Measurements from ENCODE around the gene IL31. TPM values are rescaled to one million over a fixed set of nuclear protein-coding genes. Genes with fewer than 3 reads are reported as not detected.

Gene IL31
- total and polyA plus RNA-seq, 4 donors, result not detected

DNA sequence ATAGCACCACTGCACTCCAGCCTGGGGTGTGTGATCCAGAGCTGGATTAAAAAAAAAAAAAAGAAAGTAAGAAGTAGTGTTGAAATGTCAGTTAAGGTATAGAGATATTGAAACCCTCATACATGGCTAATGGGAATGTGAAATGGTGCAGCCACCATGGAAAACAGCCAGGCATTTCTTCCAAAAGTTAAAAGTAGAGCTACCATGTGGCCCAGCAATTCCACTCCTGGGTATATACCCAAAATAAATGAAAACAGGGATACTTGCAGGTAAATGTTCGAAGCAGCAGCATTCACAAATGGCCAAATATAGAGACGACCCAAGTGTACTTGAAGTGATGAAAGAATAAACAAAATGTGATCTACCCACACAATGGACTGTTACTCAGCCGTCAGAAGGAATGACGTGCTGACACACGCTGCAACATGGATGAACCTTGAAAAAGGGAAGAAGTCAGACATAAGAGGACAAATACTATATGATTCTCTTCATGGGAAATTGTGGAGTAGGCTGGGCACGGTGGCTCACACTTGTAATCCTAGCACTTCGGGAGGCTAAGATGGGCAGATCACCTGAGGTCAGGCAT, 15.2 kb downstream of the IL31 start:
- Histone ChIP-seq H3K4me1 (ENCODE audit: control insufficient read depth in 4 of 4, insufficient read depth in 4 of 4, low read length in 3 of 4) (no peaks in the 10 kb centered on the region), H3K9me3 (ENCODE audit: control insufficient read depth in 4 of 4, low read length in 3 of 4) (no peaks in the 10 kb centered on the region), H3K4me3 (ENCODE audit: low read depth in 1 of 3, low read length in 3 of 3) (no peak overlapping the region), H3K27me3 (ENCODE audit: control insufficient read depth in 4 of 4, insufficient read depth in 4 of 4, low read length in 3 of 4) (no peaks in the 10 kb centered on the region), H3K27ac (ENCODE audit: low read depth in 1 of 2, low read length in 2 of 2) (no peak overlapping the region), H3K36me3 (ENCODE audit: control insufficient read depth in 4 of 4, insufficient read depth in 3 of 4, low read depth in 1 of 4, low read length in 3 of 4) (no peaks in the 10 kb centered on the region), H3K9ac (ENCODE audit: low read depth in 1 of 2, low read length in 2 of 2) (no peak overlapping the region)
- TF ChIP-seq EGR1 (IDR thresholded peaks at IDR 0.05; ENCODE audit: low read depth in 2 of 2) (no peak), GABPA (IDR thresholded peaks at IDR 0.05 in 1 of 2, conservative IDR thresholded peaks at IDR 0.05 in 1 of 2) (no peak), FOXA2 (IDR thresholded peaks at IDR 0.05) (no peak), FOXA1 (IDR thresholded peaks at IDR 0.05) (no peak), SP1 (IDR thresholded peaks at IDR 0.05) (no peak), NR2F2 (IDR thresholded peaks at IDR 0.05) (no peak), RAD21 (IDR thresholded peaks at IDR 0.05) (no peak), HNF4A (conservative IDR thresholded peaks at IDR 0.05) (no peak), JUND (IDR thresholded peaks at IDR 0.05) (no peak), TAF1 (conservative IDR thresholded peaks at IDR 0.05) (no peak), RXRA (IDR thresholded peaks at IDR 0.05) (no peak)
- TF ChIP-seq, protein P1, sequence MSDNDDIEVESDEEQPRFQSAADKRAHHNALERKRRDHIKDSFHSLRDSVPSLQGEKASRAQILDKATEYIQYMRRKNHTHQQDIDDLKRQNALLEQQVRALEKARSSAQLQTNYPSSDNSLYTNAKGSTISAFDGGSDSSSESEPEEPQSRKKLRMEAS (IDR thresholded peaks at IDR 0.05), result no peak
- TF ChIP-seq, protein P2, sequence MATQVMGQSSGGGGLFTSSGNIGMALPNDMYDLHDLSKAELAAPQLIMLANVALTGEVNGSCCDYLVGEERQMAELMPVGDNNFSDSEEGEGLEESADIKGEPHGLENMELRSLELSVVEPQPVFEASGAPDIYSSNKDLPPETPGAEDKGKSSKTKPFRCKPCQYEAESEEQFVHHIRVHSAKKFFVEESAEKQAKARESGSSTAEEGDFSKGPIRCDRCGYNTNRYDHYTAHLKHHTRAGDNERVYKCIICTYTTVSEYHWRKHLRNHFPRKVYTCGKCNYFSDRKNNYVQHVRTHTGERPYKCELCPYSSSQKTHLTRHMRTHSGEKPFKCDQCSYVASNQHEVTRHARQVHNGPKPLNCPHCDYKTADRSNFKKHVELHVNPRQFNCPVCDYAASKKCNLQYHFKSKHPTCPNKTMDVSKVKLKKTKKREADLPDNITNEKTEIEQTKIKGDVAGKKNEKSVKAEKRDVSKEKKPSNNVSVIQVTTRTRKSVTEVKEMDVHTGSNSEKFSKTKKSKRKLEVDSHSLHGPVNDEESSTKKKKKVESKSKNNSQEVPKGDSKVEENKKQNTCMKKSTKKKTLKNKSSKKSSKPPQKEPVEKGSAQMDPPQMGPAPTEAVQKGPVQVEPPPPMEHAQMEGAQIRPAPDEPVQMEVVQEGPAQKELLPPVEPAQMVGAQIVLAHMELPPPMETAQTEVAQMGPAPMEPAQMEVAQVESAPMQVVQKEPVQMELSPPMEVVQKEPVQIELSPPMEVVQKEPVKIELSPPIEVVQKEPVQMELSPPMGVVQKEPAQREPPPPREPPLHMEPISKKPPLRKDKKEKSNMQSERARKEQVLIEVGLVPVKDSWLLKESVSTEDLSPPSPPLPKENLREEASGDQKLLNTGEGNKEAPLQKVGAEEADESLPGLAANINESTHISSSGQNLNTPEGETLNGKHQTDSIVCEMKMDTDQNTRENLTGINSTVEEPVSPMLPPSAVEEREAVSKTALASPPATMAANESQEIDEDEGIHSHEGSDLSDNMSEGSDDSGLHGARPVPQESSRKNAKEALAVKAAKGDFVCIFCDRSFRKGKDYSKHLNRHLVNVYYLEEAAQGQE (IDR thresholded peaks at IDR 0.05), result no peak
- TF ChIP-seq, protein P3, sequence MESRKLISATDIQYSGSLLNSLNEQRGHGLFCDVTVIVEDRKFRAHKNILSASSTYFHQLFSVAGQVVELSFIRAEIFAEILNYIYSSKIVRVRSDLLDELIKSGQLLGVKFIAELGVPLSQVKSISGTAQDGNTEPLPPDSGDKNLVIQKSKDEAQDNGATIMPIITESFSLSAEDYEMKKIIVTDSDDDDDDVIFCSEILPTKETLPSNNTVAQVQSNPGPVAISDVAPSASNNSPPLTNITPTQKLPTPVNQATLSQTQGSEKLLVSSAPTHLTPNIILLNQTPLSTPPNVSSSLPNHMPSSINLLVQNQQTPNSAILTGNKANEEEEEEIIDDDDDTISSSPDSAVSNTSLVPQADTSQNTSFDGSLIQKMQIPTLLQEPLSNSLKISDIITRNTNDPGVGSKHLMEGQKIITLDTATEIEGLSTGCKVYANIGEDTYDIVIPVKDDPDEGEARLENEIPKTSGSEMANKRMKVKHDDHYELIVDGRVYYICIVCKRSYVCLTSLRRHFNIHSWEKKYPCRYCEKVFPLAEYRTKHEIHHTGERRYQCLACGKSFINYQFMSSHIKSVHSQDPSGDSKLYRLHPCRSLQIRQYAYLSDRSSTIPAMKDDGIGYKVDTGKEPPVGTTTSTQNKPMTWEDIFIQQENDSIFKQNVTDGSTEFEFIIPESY (IDR thresholded peaks at IDR 0.05), result no peak
- TF ChIP-seq, protein P4, sequence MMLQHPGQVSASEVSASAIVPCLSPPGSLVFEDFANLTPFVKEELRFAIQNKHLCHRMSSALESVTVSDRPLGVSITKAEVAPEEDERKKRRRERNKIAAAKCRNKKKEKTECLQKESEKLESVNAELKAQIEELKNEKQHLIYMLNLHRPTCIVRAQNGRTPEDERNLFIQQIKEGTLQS (IDR thresholded peaks at IDR 0.05), result no peak
- WGBS, result 93% methylated on average over 7 of the region's 7 CpGs
- DNase-seq (ENCODE audit: low spot score), result no peak

DNA sequence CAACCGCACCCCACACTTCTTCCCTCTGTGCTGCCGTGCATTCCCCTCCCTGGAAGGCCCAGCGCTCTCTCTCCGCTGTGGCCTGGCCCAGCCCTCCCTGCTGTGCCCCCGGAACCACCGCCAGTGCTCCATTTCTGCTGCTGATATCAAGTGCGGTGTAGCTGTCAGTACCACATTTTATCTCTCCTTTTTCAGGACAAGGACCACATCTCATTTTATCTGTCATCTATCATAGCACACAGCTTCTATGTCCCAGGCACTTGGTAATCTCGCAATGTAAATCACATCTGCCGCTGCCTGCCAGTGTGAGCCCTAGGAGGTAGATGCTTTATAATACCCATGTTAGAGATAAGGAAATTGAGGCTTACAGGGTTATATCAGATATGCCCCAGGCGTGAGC, 18.3 kb downstream of the IL31 start:
- DNase-seq (ENCODE audit: low spot score), result no peak
- Histone ChIP-seq H3K4me1 (ENCODE audit: control insufficient read depth in 4 of 4, insufficient read depth in 4 of 4, low read length in 3 of 4) (no peaks in the 10 kb centered on the region), H3K27ac (ENCODE audit: low read depth in 1 of 2, low read length in 2 of 2) (no peak overlapping the region), H3K4me3 (ENCODE audit: low read depth in 1 of 3, low read length in 3 of 3) (no peak overlapping the region), H3K9ac (ENCODE audit: low read depth in 1 of 2, low read length in 2 of 2) (no peak overlapping the region), H3K36me3 (ENCODE audit: control insufficient read depth in 4 of 4, insufficient read depth in 3 of 4, low read depth in 1 of 4, low read length in 3 of 4) (no peaks in the 10 kb centered on the region), H3K27me3 (ENCODE audit: control insufficient read depth in 4 of 4, insufficient read depth in 4 of 4, low read length in 3 of 4) (no peaks in the 10 kb centered on the region), H3K9me3 (ENCODE audit: control insufficient read depth in 4 of 4, low read length in 3 of 4) (no peaks in the 10 kb centered on the region)
- 91% methylated on average over 10 of the region's 10 CpGs for WGBS
- TF ChIP-seq, protein P1 (IDR thresholded peaks at IDR 0.05), result no peak
- TF ChIP-seq, protein P3 (IDR thresholded peaks at IDR 0.05), result no peak
- TF ChIP-seq EGR1 (IDR thresholded peaks at IDR 0.05; ENCODE audit: low read depth in 2 of 2) (no peak), TAF1 (conservative IDR thresholded peaks at IDR 0.05) (no peak), GABPA (IDR thresholded peaks at IDR 0.05 in 1 of 2, conservative IDR thresholded peaks at IDR 0.05 in 1 of 2) (no peak), RXRA (IDR thresholded peaks at IDR 0.05) (no peak), RAD21 (IDR thresholded peaks at IDR 0.05) (no peak), FOXA1 (IDR thresholded peaks at IDR 0.05) (no peak), SP1 (IDR thresholded peaks at IDR 0.05) (no peak), YY1 (IDR thresholded peaks at IDR 0.05) (no peak), JUND (IDR thresholded peaks at IDR 0.05) (no peak)
- TF ChIP-seq, protein P2 (IDR thresholded peaks at IDR 0.05), result no peak
- TF ChIP-seq, protein P4 (IDR thresholded peaks at IDR 0.05), result no peak

Data from liver (tissue), 9 donors.